Esophagus squamous epithelium (tissue), 5 donors: ENCODE data around the gene TMEM89. TPM values are rescaled to one million over a fixed set of nuclear protein-coding genes. Genes with fewer than 3 reads are reported as not detected.

Source experiments
- DNase-seq: peaks from one replicate; lab custom pipeline; 2025; lab: John Stamatoyannopoulos, UW
- H3K27ac ChIP-seq, 4 donors: fragments of 200-600 bp; sonication (generic); one replicate each; pipeline ENCODE4 v1.5.1; 2016 to 2019; ENCODE audit warnings: mild to moderate bottlenecking in 1 of 4
- H3K27me3 ChIP-seq, 4 donors: fragments of 200-600 bp; sonication (generic); 1 replicate in 3 of 4; 2 replicates in 1 of 4; pipeline versions ENCODE4 v1.5.1 to v1.6.0; 2017 to 2021; ENCODE audit warnings: antibody characterized with exemption in 1 of 4
- H3K36me3 ChIP-seq, 3 donors: fragments of 200-600 bp; sonication (generic); one replicate each; pipeline ENCODE4 v1.5.1; 2016 to 2019
- H3K4me1 ChIP-seq, 3 donors: fragments of 200-600 bp; sonication (generic); one replicate each; pipeline ENCODE4 v1.5.1; 2017 to 2019
- H3K4me3 ChIP-seq, 4 donors: fragments of 200-600 bp; sonication (generic); 1 replicate in 3 of 4; 2 replicates in 1 of 4; pipeline ENCODE4 v1.5.1; 2016 to 2019; ENCODE audit warnings: mild to moderate bottlenecking in 2 of 4, moderate library complexity in 1 of 4
- H3K9me3 ChIP-seq, 3 donors: fragments of 200-600 bp; sonication (generic); one replicate each; pipeline ENCODE4 v1.5.1; 2016 to 2019
- CTCF ChIP-seq, 6 experiments: fragments of 450-650 bp in 4 of 6; fragments of 200-600 bp in 2 of 6; sonication (generic) in 2 of 6; IDR thresholded peaks; one replicate each; pipeline ENCODE4 v1.5.1; 2016 to 2019; ENCODE audit warnings: antibody characterized with exemption in 6 of 6, mild to moderate bottlenecking in 4 of 6, moderate library complexity in 4 of 6
- POLR2A ChIP-seq, 4 donors: fragments of 450-650 bp; IDR thresholded peaks; one replicate each; pipeline ENCODE4 v1.6.1; 2017; ENCODE audit warnings: antibody characterized with exemption in 4 of 4, mild to moderate bottlenecking in 4 of 4, moderate library complexity in 3 of 4
- WGBS, 2 donors: methylation state at CpG; one replicate each; pipeline ENCODE4 v1.1.5; 2018; 5-methylcytosine and 5-hydroxymethylcytosine counted together
- intact Hi-C: fragments of 100-400 bp; cut with DNase I; formaldehyde crosslinking; loops from one replicate; pipeline ENCODE4 v1.15.0; 2022
- total RNA-seq, 4 donors: library from RNA; depleted of rRNA; stranded (reverse); fragments of >200 nt; gene quantifications; one replicate each; pipeline ENCODE4 v1.1.0, GENCODE V29; 2016
- donor health status: DM: yes; HTN: yes; CAD: no.

Gene TMEM89
- total RNA-seq, 4 donors from 2014 or later = not detected

- no peaks in the 10 kb centered on the region for H3K36me3 ChIP-seq
- no peak overlapping the region for H3K4me3 ChIP-seq
- WGBS, 2 donors = 86 to 97% methylated on average over 6 to 12 of the region's 22 CpGs
- H3K9me3 ChIP-seq = no peaks in the 10 kb centered on the region
- no peaks in the 10 kb centered on the region for H3K4me1 ChIP-seq
- no peak for DNase-seq
- intact Hi-C loops = no loop called here
- H3K27ac ChIP-seq = no peak overlapping the region
- no peaks in the 10 kb centered on the region for H3K27me3 ChIP-seq
- TF ChIP-seq CTCF (IDR thresholded peaks at IDR 0.05) (no peak), POLR2A (IDR thresholded peaks at IDR 0.05) (no peak)
Observed at GRCh38 chr3:48644898-48645760, 23.6 kb upstream of the TMEM89 start.

GRCh38 chr3:48642605-48643004, 21.0 kb upstream of the TMEM89 start:
- no peak for TF ChIP-seq POLR2A (IDR thresholded peaks at IDR 0.05)
- TF ChIP-seq CTCF (IDR thresholded peaks at IDR 0.05) = no peak
- H3K27me3 ChIP-seq = no peaks in the 10 kb centered on the region
- H3K4me3 ChIP-seq = no peak overlapping the region
- WGBS, 2 donors = no CpG with 5 or more reads among the region's 12 CpGs
- no peak for DNase-seq
- intact Hi-C loops = no loop called here
- no peaks in the 10 kb centered on the region for H3K4me1 ChIP-seq
- H3K9me3 ChIP-seq = no peaks in the 10 kb centered on the region
- no peak overlapping the region for H3K27ac ChIP-seq
- H3K36me3 ChIP-seq = no peaks in the 10 kb centered on the region

GRCh38 chr3:48641396-48641795, 19.8 kb upstream of the TMEM89 start:
- Histone ChIP-seq H3K4me1 (peaks cover 0 to 4% (median under 1%) of the 10 kb centered on the region in 3 donors), H3K9me3 (no peaks in the 10 kb centered on the region), H3K4me3 (no peak overlapping the region), H3K27ac (no peak overlapping the region), H3K27me3 (no peaks in the 10 kb centered on the region), H3K36me3 (no peaks in the 10 kb centered on the region)
- intact Hi-C loops = no loop called here
- no peak for DNase-seq
- WGBS, 2 donors = 100% methylated on average over 1 of the region's 3 CpGs
- TF ChIP-seq POLR2A (IDR thresholded peaks at IDR 0.05) = no peak
- no peak for TF ChIP-seq CTCF (IDR thresholded peaks at IDR 0.05)

- H3K9me3 ChIP-seq = no peaks in the 10 kb centered on the region
- no peak for DNase-seq
- 67 to 77% methylated on average over 1 to 16 of the region's 38 CpGs for WGBS, 2 donors
- H3K4me1 ChIP-seq = peaks cover 4 to 16% (median 8%) of the 10 kb centered on the region in 3 donors
- TF ChIP-seq POLR2A (IDR thresholded peaks at IDR 0.05) (no peak), CTCF (IDR thresholded peaks at IDR 0.05) (no peak)
- no peaks in the 10 kb centered on the region for H3K36me3 ChIP-seq
- H3K27ac ChIP-seq = no peak overlapping the region
- no peak overlapping the region for H3K4me3 ChIP-seq
- H3K27me3 ChIP-seq = no peaks in the 10 kb centered on the region
- intact Hi-C loops = no loop called here
Observed at GRCh38 chr3:48639944-48640606, 18.5 kb upstream of the TMEM89 start.

- no peak for DNase-seq
Observed at GRCh38 chr3:48637305-48637704, 15.7 kb upstream of the TMEM89 start.

More at GRCh38 chr3:48637305-48637704, 15.7 kb upstream of the TMEM89 start:
- TF ChIP-seq POLR2A (IDR thresholded peaks at IDR 0.05) (no peak), CTCF (IDR thresholded peaks at IDR 0.05) (no peak)
- Histone ChIP-seq H3K4me3 (no peak overlapping the region), H3K27me3 (no peaks in the 10 kb centered on the region), H3K36me3 (peaks cover 0 to 14% (median 0%) of the 10 kb centered on the region in 3 donors), H3K9me3 (no peaks in the 10 kb centered on the region), H3K27ac (no peak overlapping the region), H3K4me1 (peaks cover 15 to 35% (median 19%) of the 10 kb centered on the region in 3 donors)
- WGBS, 2 donors = 71 to 73% methylated on average over 1 to 3 of the region's 6 CpGs
- intact Hi-C loops = no loop called here
